NCI-H526 (cell line): ENCODE measurements around the gene INHBC.
"Not testable (repeated sequence)": the region's sequence is repeated elsewhere in the genome, so short reads cannot be mapped to it uniquely, and the experiment has no call there.

Experiments
- DNase-seq, 2 experiments: peaks; one replicate each; lab custom pipeline; 2025; lab: John Stamatoyannopoulos, UW

The INHBC gene

DNA sequence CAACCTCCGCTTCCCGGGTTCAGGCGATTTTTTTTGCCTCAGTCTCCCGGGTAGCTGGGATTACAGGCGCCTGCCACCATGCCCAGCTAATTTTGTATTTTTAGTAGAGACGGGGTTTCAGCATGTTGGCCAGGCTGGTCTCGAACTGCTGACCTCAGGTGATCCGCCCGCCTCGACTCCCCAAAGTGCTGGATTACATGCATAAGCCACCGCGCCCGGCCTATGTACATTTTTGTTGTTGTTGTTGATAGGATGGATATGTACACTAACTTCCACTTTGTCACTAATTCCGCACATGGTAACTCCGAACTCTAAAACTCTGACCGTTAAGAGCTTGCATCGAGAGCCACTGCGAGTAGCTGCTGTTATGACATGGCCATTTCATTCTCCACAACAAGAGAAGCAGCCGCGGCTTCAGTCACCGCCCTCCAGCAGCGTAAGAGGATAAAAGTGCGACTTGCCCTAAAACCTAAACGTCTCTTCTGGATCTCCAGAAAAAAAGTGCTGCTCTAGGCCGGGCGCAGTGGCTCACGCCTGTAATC, 52.5 kb downstream of the INHBC start:
- DNase-seq: no peak

- peak; percentile 93 to 98 for DNase-seq
Observed at GRCh38 chr12:57487597-57488401, 53.2 kb downstream of the INHBC start, which contains the start of gene MARS1. MARS1 (plus strand) TSS chr12:57488068; CDS start chr12:57488091, 23 bp downstream.

DNA sequence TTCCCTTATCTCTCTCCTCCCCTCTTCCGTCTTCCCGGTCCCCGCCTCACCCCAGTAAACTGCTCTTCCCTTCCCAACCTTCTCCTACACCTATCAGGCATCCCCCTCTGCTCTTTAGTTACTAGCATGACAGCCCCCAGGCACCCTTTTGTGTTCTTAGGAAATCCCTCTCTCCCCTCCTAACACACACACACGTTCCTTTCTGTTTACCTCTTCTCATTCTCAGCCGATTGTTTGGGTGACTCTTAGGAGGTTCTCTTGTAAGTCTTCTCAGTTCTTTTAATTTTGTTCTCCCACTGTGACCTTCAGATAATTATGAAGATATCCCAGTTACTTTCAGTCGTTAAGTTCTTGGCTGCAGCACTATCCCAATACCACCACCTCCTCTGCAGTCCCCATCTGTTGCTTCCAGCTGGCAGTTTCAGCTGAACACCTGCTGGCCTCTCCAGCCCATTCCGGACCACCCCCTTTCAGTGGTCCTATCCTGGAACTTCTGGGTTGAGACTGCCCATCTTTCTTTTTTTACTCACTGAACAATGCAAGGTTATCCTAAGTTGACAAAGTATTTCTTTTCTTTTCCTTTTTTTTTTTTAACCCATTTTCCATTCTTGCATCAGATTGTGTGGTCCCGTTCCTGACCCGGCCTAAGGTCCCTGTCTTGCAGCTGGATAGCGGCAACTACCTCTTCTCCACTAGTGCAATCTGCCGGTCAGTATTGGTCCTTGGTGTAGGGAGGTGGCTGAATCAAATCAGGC, 54.0 kb downstream of the INHBC start:
- no peak for DNase-seq

GRCh38 chr12:57489157-57489641, 54.6 kb downstream of the INHBC start:
- no peak for DNase-seq

DNA sequence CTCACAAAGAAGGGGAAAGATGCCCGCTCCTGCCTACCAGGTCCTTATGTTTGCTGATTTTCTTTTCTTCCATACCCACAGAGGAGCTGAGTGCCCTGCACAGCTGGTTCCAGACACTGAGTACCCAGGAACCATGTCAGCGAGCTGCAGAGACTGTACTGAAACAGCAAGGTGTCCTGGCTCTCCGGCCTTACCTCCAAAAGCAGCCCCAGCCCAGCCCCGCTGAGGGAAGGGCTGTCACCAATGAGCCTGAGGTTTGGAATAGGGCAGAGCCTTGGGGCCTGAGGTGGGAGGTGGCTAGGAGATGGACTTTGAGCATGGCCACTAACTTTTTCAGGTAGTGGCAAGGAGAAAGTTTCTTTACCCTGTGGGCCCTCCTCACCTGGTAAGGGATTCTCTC, 55.5 kb downstream of the INHBC start:
- DNase-seq: no peak

DNA sequence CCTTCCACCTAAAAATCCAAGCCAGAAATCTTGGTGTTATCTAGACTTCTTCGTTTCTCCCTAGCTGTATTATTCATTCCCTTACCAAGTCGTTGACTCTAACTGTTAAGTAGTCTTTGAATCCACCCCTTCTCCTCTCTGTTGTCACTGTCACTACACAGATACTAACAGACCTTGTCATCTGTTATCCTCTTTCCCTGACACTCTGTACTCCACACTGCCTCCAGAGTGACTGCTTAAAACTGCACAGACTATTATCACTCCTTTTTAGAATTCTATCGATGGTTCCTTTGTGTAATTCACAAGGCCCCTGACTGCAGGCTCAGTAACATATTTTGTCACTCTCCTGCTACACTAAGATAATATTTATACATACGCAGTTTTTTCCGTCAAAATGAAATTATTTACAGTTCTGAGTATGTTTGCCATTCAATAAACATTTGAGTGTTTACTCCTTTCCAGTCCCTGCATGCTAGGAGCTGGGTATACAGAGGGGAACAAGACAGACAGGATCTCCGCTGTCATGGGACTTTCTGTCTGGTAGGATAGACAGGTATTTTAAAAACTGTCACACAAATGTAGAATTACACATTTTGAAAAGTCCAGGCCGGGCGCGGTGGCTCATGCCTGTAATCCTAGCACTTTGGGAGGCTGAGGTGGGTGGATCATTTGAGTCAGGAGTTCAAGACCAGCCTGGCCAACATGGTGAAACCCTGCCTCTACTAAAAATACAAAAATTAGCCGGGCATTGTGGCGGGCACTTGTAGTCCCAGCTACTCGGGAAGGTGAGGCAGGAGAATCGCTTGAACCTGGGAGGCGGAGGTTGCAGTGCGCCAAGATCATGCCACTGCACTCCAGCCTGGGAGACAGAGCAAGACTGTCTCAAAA, 57.1 kb downstream of the INHBC start:
- DNase-seq: no peak

- DNase-seq: not testable (repeated sequence)
Observed at GRCh38 chr12:57495051-57495701, 60.6 kb downstream of the INHBC start.

- no peak for DNase-seq
Observed at GRCh38 chr12:57496822-57497221, 62.2 kb downstream of the INHBC start.

DNA sequence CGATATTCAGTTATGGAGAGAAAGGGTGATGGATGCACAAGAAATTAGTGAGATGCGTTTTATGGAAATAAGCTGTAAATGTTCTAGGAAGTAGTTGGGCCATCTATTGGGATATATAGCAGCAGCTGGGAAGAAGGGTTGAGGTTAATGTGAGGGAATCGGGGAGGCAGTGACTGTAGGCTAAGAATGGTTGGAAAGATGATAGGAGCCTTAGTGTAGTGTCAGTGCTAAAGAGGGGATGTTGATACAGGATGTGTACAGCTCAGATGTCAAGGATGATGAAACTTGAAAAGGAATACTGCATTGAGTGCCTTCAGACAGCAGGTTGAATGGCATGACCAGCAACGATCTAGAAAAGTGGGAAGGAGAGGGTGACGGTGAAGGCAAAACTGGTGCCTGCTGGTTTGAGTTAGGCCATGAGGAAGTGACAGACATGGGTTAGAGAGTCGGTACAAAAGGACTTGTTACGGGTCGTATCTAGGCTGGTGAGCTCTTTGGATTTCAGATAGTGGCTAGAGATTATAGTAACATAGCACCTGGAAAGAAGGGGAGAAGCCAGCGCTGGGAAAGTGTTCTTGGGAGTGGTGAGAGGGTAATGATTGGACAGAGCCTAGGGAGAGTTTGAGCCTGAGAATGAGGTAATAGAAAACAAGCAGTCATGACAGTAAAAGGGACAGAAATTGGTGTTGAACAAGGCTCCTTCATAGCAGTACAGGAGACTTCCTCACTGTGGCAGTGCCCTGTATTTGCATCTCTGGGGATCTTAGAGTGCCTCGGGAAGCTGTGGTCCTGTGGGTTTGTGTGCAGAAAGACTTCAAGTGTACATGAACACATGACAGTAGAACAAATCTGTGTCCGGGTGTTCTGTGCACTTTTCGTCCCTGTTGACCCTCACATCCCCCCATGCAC, 62.9 kb downstream of the INHBC start:
- DNase-seq: no peak

DNA sequence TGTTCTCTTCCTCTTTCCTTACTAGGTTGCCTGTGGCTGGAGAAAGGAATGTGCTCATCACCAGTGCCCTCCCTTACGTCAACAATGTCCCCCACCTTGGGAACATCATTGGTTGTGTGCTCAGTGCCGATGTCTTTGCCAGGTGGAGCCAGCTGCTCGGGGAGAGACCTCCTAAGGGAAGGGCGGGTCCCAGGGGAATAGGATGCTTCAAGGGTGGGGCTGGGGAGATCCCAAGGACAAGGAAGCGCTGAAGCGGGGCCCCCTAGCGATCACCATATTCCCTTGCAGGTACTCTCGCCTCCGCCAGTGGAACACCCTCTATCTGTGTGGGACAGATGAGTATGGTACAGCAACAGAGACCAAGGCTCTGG, 63.5 kb downstream of the INHBC start:
- peak in 1 of 2 experiments; percentile 41 for DNase-seq

GRCh38 chr12:57498571-57498970, 64.0 kb downstream of the INHBC start:
- DNase-seq: no peak

DNA sequence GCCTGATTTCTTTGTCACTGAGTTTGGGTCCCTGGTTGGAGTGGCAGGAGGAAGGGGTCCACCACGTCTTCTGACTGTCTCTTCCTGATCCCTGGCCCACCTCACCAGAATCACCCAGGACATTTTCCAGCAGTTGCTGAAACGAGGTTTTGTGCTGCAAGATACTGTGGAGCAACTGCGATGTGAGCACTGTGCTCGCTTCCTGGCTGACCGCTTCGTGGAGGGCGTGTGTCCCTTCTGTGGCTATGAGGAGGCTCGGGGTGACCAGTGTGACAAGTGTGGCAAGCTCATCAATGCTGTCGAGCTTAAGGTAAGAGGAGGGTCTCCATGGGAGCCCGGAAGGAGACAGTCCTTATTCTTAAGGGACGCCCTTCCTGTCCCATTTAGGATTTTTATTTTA, 65.6 kb downstream of the INHBC start:
- DNase-seq: no peak
